ENCODE data around the gene TNIP1.

TNIP1 gene

DNA sequence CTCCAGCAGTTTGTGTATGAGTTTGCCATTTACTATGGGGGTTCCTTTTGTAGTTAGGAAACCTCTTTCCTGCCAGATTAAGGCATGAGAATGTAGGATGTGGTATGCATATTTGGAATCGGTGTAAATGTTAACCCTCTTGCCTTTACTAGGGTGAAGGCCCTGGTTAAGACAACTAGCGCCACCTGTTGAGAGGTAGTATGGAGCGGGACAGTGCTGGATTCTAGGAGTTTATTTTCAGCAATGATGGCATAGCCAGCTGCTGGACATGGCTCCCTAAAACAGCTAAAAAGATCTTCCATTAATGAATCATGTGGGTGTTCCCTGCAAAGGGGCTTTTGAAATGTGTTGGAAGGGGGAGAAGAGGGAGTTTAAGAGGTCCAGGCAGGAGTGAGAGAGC lies 91.1 kb downstream of the TNIP1 start:
- H3K36me3 ChIP-seq (ENCODE audit: control insufficient read depth, insufficient read depth, low read length) = no peaks in the 10 kb centered on the region
- H3K4me3 ChIP-seq (replicated peaks; ENCODE audit: low read depth, low read length) = no peak overlapping the region
- TF ChIP-seq, protein P1, sequence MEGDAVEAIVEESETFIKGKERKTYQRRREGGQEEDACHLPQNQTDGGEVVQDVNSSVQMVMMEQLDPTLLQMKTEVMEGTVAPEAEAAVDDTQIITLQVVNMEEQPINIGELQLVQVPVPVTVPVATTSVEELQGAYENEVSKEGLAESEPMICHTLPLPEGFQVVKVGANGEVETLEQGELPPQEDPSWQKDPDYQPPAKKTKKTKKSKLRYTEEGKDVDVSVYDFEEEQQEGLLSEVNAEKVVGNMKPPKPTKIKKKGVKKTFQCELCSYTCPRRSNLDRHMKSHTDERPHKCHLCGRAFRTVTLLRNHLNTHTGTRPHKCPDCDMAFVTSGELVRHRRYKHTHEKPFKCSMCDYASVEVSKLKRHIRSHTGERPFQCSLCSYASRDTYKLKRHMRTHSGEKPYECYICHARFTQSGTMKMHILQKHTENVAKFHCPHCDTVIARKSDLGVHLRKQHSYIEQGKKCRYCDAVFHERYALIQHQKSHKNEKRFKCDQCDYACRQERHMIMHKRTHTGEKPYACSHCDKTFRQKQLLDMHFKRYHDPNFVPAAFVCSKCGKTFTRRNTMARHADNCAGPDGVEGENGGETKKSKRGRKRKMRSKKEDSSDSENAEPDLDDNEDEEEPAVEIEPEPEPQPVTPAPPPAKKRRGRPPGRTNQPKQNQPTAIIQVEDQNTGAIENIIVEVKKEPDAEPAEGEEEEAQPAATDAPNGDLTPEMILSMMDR (IDR thresholded peaks at IDR 0.05; ENCODE audit: insufficient read depth, low read length, poor library complexity, severe bottlenecking) = peak; percentile 56
- H3K27me3 ChIP-seq (replicated peaks; ENCODE audit: control insufficient read depth, insufficient read depth, low read length) = no peaks in the 10 kb centered on the region
- DNase-seq (ENCODE audit: extremely low read depth, insufficient read length) = no peak

- TF ChIP-seq, protein P1 (IDR thresholded peaks at IDR 0.05; ENCODE audit: insufficient read depth, low read length, poor library complexity, severe bottlenecking) = no peak
- DNase-seq (ENCODE audit: extremely low read depth, insufficient read length) = no peak
- H3K36me3 ChIP-seq (ENCODE audit: control insufficient read depth, insufficient read depth, low read length) = no peaks in the 10 kb centered on the region
- H3K4me3 ChIP-seq (replicated peaks; ENCODE audit: low read depth, low read length) = no peak overlapping the region
- H3K27me3 ChIP-seq (replicated peaks; ENCODE audit: control insufficient read depth, insufficient read depth, low read length) = no peaks in the 10 kb centered on the region
Observed at GRCh38 chr5:150987746-150988145, 93.1 kb downstream of the TNIP1 start.
